Measurements from ENCODE around the gene DCANP1.

DCANP1 gene

DNA sequence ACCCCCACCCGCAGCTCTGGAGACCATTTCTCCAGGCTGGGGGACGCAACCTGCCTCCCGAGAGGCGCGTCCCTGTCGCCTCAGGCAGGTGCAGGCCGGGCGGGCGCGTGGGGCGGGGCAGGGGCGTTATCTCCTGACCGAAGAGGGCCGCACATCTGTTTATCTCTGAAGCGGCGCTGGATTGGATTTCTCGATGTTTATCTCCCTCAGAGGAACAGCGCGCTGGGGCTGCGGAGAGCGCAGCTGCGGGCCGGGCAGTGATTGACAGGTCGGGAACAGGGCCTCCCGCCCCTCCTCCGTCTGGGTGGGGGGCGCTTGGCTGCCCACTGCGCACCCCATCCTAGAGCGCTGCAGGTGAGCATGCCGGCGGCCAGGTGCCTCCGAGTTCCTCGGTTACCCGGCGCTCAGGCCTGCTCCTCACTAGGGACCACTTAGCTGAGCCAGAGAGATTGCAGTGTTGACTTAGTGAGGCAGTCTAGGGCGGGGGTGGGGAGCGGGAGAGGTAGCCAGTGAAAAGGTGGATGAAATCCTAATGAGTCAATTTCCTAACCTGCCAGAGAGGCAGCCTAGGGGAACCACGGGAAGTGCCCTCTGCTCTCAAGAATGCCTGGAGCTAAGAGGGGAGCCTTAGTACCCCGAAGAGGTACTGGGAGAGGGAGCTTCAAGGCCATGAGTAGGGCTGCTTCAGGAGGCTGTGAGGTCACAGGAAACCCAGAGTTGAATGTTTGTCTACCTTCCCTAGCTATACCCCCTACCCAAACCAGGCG lies 44.6 kb upstream of the DCANP1 start:
- TF ChIP-seq TAF1 (IDR thresholded peaks at IDR 0.05; ENCODE audit: borderline replicate concordance, insufficient read depth, low read length) (no peak), POLR2AphosphoS5 (IDR thresholded peaks at IDR 0.05; ENCODE audit: low read depth, low read length) (no peak), FOXP2 (optimal IDR thresholded peaks at IDR 0.05; ENCODE audit: borderline replicate concordance, extremely low read depth, extremely low read length, insufficient read depth) (no peak), SIN3A (IDR thresholded peaks at IDR 0.05; ENCODE audit: borderline replicate concordance, insufficient read depth, low read length) (no peak)
- TF ChIP-seq, protein P1, sequence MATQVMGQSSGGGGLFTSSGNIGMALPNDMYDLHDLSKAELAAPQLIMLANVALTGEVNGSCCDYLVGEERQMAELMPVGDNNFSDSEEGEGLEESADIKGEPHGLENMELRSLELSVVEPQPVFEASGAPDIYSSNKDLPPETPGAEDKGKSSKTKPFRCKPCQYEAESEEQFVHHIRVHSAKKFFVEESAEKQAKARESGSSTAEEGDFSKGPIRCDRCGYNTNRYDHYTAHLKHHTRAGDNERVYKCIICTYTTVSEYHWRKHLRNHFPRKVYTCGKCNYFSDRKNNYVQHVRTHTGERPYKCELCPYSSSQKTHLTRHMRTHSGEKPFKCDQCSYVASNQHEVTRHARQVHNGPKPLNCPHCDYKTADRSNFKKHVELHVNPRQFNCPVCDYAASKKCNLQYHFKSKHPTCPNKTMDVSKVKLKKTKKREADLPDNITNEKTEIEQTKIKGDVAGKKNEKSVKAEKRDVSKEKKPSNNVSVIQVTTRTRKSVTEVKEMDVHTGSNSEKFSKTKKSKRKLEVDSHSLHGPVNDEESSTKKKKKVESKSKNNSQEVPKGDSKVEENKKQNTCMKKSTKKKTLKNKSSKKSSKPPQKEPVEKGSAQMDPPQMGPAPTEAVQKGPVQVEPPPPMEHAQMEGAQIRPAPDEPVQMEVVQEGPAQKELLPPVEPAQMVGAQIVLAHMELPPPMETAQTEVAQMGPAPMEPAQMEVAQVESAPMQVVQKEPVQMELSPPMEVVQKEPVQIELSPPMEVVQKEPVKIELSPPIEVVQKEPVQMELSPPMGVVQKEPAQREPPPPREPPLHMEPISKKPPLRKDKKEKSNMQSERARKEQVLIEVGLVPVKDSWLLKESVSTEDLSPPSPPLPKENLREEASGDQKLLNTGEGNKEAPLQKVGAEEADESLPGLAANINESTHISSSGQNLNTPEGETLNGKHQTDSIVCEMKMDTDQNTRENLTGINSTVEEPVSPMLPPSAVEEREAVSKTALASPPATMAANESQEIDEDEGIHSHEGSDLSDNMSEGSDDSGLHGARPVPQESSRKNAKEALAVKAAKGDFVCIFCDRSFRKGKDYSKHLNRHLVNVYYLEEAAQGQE (IDR thresholded peaks at IDR 0.05; ENCODE audit: insufficient read depth in 1 of 2, low read depth in 2 of 2, low read length in 2 of 2): no peak

DNA sequence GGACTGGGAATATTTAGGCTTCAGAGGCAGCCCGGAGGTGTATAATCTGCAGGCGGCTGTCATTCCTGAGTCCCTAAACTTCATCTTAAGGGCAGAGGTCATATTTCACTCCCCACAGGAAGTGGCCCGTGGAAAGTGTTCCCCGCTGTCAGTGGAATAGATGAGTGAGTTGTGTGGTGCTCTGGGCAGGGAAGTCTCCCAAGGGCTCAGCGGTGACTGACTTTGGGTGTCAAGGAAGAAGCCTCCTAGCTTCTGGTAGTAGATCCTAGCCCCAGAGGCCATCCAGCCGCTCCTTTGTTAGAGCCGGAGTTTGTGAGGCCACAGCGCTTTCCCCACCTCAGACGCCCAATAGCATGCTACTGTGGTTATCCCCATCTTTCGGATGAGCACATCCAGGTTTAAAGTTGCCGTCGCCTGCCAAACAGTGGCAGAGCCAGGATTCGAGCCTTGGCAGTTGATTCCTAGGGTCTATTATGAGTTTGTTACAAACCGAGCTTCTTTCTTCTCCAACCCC lies 43.9 kb upstream of the DCANP1 start:
- TF ChIP-seq POLR2AphosphoS5 (IDR thresholded peaks at IDR 0.05; ENCODE audit: low read depth, low read length) (no peak), TAF1 (IDR thresholded peaks at IDR 0.05; ENCODE audit: borderline replicate concordance, insufficient read depth, low read length) (no peak), SIN3A (IDR thresholded peaks at IDR 0.05; ENCODE audit: borderline replicate concordance, insufficient read depth, low read length) (no peak), FOXP2 (optimal IDR thresholded peaks at IDR 0.05; ENCODE audit: borderline replicate concordance, extremely low read depth, extremely low read length, insufficient read depth) (no peak)
- TF ChIP-seq, protein P1 (IDR thresholded peaks at IDR 0.05; ENCODE audit: insufficient read depth in 1 of 2, low read depth in 2 of 2, low read length in 2 of 2): no peak

DNA sequence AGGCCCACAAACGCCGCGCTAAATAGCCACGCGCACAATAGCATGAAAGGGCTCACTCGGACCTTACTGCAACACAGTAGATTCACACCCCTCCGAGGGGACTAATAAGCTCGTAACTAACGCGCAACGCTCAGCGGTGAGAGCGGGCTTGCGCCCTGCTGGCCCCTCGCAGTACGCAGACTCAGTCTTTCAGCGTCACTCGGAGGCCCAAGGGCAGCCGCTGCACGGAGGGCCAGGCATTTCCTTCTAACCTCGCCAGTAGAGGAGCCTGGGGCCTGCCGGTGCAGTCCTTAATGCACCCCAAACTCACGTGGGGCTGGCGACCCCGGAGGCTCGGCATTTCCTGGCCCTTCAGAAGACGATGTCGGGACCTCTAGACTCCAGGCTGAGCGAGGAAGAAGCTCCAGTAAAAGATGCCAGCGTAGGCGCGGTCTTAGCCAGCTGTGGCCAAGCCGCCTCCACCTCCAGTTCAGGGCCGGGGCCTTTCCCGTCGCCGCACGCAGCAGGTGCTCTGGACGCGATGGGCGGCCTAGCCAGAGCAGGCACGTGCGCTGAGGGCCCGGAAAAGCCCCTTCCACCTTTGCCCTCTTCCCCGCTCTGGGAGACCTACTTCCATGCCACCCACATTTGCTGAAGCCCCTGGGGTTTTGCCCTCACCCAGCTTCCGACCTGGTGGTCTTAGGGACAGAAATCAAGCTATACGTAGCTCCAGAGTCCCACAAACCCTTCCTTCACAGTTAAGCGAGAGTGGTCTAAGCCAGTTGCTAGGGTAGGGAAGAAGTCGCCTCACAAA lies 43.3 kb upstream of the DCANP1 start:
- TF ChIP-seq POLR2AphosphoS5 (IDR thresholded peaks at IDR 0.05; ENCODE audit: low read depth, low read length) (no peak), SIN3A (IDR thresholded peaks at IDR 0.05; ENCODE audit: borderline replicate concordance, insufficient read depth, low read length) (no peak), FOXP2 (optimal IDR thresholded peaks at IDR 0.05; ENCODE audit: borderline replicate concordance, extremely low read depth, extremely low read length, insufficient read depth) (no peak), TAF1 (IDR thresholded peaks at IDR 0.05; ENCODE audit: borderline replicate concordance, insufficient read depth, low read length) (no peak)
- TF ChIP-seq, protein P1 (IDR thresholded peaks at IDR 0.05; ENCODE audit: insufficient read depth in 1 of 2, low read depth in 2 of 2, low read length in 2 of 2): no peak

DNA sequence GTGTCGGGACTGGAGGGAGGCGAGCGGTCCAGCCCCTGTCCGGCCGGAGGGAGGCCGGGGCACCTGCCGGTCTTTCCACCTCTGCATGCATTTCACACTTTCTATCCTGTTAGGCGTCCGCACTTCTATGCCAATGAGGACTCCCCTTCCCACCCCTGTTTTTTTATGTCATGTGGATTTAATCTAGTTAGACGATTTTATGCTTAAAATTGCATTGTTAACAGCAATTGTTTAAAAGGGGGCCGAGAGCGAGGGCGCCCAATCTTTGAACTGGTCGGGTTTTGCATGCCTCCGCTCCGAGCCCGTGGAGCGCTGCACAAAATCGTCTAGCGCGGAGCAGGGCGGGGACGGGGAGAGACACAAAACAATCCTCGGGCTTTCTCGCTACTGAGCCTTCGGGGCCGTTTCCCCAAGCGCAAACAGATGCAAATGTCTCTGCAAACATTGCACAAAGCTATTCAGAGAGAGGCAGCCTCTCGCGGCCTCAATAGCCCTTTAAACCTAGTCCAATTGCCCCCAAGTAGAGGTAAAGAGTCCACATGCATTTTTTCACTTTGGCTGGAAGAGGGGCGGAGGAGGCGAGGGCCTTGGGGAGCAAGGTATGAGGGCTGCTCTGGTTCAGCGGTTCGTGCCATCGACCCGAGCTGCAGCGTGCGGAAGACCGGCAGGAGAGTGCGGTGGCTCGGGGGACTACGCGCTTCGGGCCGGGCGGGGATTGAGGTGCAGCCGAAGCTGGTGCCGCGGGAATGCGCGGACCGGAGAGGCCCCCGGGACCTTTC lies 42.5 kb upstream of the DCANP1 start:
- TF ChIP-seq, protein P1 (IDR thresholded peaks at IDR 0.05; ENCODE audit: insufficient read depth in 1 of 2, low read depth in 2 of 2, low read length in 2 of 2): no peak
- TF ChIP-seq POLR2AphosphoS5 (IDR thresholded peaks at IDR 0.05; ENCODE audit: low read depth, low read length): no peak
- TF ChIP-seq FOXP2 (optimal IDR thresholded peaks at IDR 0.05; ENCODE audit: borderline replicate concordance, extremely low read depth, extremely low read length, insufficient read depth): no peak
- no peak for TF ChIP-seq SIN3A (IDR thresholded peaks at IDR 0.05; ENCODE audit: borderline replicate concordance, insufficient read depth, low read length)
- no peak for TF ChIP-seq TAF1 (IDR thresholded peaks at IDR 0.05; ENCODE audit: borderline replicate concordance, insufficient read depth, low read length)

Measured in PFSK-1 (cell line).